ENCODE results near the gene WWC2.

GRCh38 chr4:183349673-183350072, 250.6 kb downstream of the WWC2 start:
- TF ChIP-seq POLR2A (IDR thresholded peaks at IDR 0.05) (no peak), CTCF (IDR thresholded peaks at IDR 0.05) (no peak)
